Measurements from ENCODE around the gene SNX21. TPM values are rescaled to one million over a fixed set of nuclear protein-coding genes. Genes with fewer than 3 reads are reported as not detected.

The SNX21 gene
- total and polyA plus RNA-seq, 4 donors: 3.8 to 10.6 (median 4.8) TPM

GRCh38 chr20:45810191-45810970 is 23.2 kb upstream of the SNX21 start:
- Histone ChIP-seq H3K27me3 (ENCODE audit: control insufficient read depth in 4 of 4, insufficient read depth in 4 of 4, low read length in 3 of 4) (no peaks in the 10 kb centered on the region), H3K9ac (ENCODE audit: low read depth in 1 of 2, low read length in 2 of 2) (no peak overlapping the region), H3K27ac (ENCODE audit: low read depth in 1 of 2, low read length in 2 of 2) (no peak overlapping the region), H3K4me3 (ENCODE audit: low read depth in 1 of 3, low read length in 3 of 3) (no peak overlapping the region), H3K9me3 (ENCODE audit: control insufficient read depth in 4 of 4, low read length in 3 of 4) (no peaks in the 10 kb centered on the region), H3K36me3 (ENCODE audit: control insufficient read depth in 4 of 4, insufficient read depth in 3 of 4, low read depth in 1 of 4, low read length in 3 of 4) (peaks cover 3 to 46% (median 37%) of the 10 kb centered on the region in 4 donors), H3K4me1 (ENCODE audit: control insufficient read depth in 4 of 4, insufficient read depth in 4 of 4, low read length in 3 of 4) (peaks cover 0 to 13% (median 7%) of the 10 kb centered on the region in 4 donors)
- no peak for DNase-seq (ENCODE audit: low spot score)
- 93% methylated on average over 8 of the region's 8 CpGs for WGBS
- TF ChIP-seq EGR1 (IDR thresholded peaks at IDR 0.05; ENCODE audit: low read depth in 2 of 2): no peak
- no peak for TF ChIP-seq ZBTB33 (IDR thresholded peaks at IDR 0.05)
- no peak for TF ChIP-seq MAX (IDR thresholded peaks at IDR 0.05)
- no peak for TF ChIP-seq HNF4G (IDR thresholded peaks at IDR 0.05)
- no peak for TF ChIP-seq ATF3 (IDR thresholded peaks at IDR 0.05)
- TF ChIP-seq TAF1 (conservative IDR thresholded peaks at IDR 0.05): no peak
- TF ChIP-seq JUND (IDR thresholded peaks at IDR 0.05): no peak
- no peak for TF ChIP-seq CTCF (IDR thresholded peaks at IDR 0.05; ENCODE audit: low read depth, low read length, missing input control)
- no peak for TF ChIP-seq FOXA2 (IDR thresholded peaks at IDR 0.05)
- no peak for TF ChIP-seq RXRA (IDR thresholded peaks at IDR 0.05)
- TF ChIP-seq NR2F2 (IDR thresholded peaks at IDR 0.05): no peak
- TF ChIP-seq FOXA1 (IDR thresholded peaks at IDR 0.05): no peak
- TF ChIP-seq YY1 (IDR thresholded peaks at IDR 0.05): no peak
- no peak for TF ChIP-seq SP1 (IDR thresholded peaks at IDR 0.05)
- no peak for TF ChIP-seq REST (IDR thresholded peaks at IDR 0.05)
- no peak for TF ChIP-seq HNF4A (conservative IDR thresholded peaks at IDR 0.05)
- no peak for TF ChIP-seq GABPA (IDR thresholded peaks at IDR 0.05 in 1 of 2, conservative IDR thresholded peaks at IDR 0.05 in 1 of 2)
- TF ChIP-seq RAD21 (IDR thresholded peaks at IDR 0.05): no peak
